OCI-LY3 (cell line): ENCODE data around the gene USP3.

ENCODE experiments used
- H2AFZ ChIP-seq: fragments of 200-600, 300-600 bp; shearing (Covaris generic); 2 replicates; pipeline ENCODE4 v1.6.0; 2014; ENCODE audit warnings: antibody characterized with exemption, low read depth, low read length
- H3K27ac ChIP-seq: fragments of 200-600, 300-600 bp; sonication (generic); 2 replicates; pipeline ENCODE4 v1.5.1; 2014; ENCODE audit warnings: mild to moderate bottlenecking, low read length, moderate library complexity, mixed read lengths
- H3K27me3 ChIP-seq: fragments of 200-600, 300-600 bp; sonication (generic); 2 replicates; pipeline ENCODE4 v1.6.1; 2014; ENCODE audit warnings: low read depth, low read length, mixed read lengths
- H3K36me3 ChIP-seq: fragments of 200-600, 300-600 bp; sonication (generic); replicated peaks from 2 replicates; pipeline ENCODE3; 2014; ENCODE audit warnings: low read depth, low read length, mixed read lengths
- H3K4me1 ChIP-seq: fragments of 300-600, 200-600 bp; sonication (generic); 2 replicates; pipeline ENCODE4 v1.6.1; 2014; ENCODE audit warnings: low read length, mixed read lengths
- H3K4me2 ChIP-seq: fragments of 200-600, 300-600 bp; sonication (generic); 2 replicates; pipeline ENCODE4 v1.6.1; 2014; ENCODE audit warnings: low read length, mixed read lengths
- H3K4me3 ChIP-seq: fragments of 300-600, 200-600 bp; sonication (generic); 2 replicates; pipeline ENCODE4 v1.5.1; 2014; ENCODE audit warnings: antibody characterized with exemption, mild to moderate bottlenecking, low read length, moderate library complexity
- H3K79me2 ChIP-seq: fragments of 300-600, 200-600 bp; shearing (Covaris generic); 2 replicates; pipeline ENCODE4 v1.6.1; 2014; ENCODE audit warnings: mild to moderate bottlenecking, low read length, mixed read lengths
- H3K9ac ChIP-seq: fragments of 300-600, 200-600 bp; shearing (Covaris generic); 2 replicates; pipeline ENCODE4 v1.6.0; 2014; ENCODE audit warnings: mild to moderate bottlenecking, low read length, moderate library complexity
- H3K9me3 ChIP-seq: fragments of 200-600, 300-600 bp; shearing (Covaris generic); 2 replicates; pipeline ENCODE4 v1.6.1; 2014; ENCODE audit warnings: low read length, mixed read lengths; ENCODE audit not compliant: insufficient read depth
- H4K20me1 ChIP-seq: fragments of 200-600, 300-600 bp; sonication (generic); 2 replicates; pipeline ENCODE4 v1.6.1; 2016; ENCODE audit warnings: low read length, mixed read lengths; ENCODE audit not compliant: insufficient read depth
- CTCF ChIP-seq: fragments of 200-600, 300-600 bp; sonication (generic); IDR thresholded peaks from 2 replicates; pipeline ENCODE4 v1.5.1; 2014; ENCODE audit warnings: antibody characterized with exemption, low read length, low read depth
- EZH2phosphoT487 ChIP-seq: fragments of 200-600 bp; shearing (Covaris generic); IDR thresholded peaks from 2 replicates; pipeline ENCODE4 v1.6.1; 2018; ENCODE audit warnings: antibody characterized with exemption, mixed run types, low read depth

USP3 gene

DNA sequence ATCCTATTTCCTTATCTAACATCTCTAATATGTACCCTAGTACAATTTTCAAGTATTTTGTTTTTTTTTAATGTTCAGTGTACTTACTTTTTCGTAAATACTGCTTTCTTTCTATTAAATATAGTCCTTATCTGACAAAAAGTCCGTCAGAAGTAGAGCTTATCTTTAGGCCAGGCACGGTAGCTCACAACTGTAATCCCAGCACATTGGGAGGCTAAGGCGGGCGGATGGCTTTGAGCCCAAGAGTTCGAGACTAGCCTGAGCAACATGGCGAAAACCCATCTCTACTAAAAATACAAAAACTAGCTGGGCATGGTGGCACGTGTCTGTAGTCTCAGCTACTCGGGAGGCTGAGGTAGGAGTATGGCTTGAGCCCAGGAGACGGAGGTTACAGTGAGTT is 41.1 kb downstream of the USP3 start:
- Histone ChIP-seq H3K9me3 (no peaks in the 10 kb centered on the region), H3K27ac (no peak overlapping the region), H2AFZ (no peak overlapping the region), H3K36me3 (peaks cover 11% of the 10 kb centered on the region), H3K9ac (no peak overlapping the region), H4K20me1 (peaks cover 30% of the 10 kb centered on the region), H3K79me2 (peaks cover 31% of the 10 kb centered on the region), H3K27me3 (no peaks in the 10 kb centered on the region), H3K4me2 (no peak overlapping the region), H3K4me3 (no peak overlapping the region), H3K4me1 (peaks cover 18% of the 10 kb centered on the region)
- no peak for TF ChIP-seq EZH2phosphoT487
- TF ChIP-seq CTCF: no peak

DNA sequence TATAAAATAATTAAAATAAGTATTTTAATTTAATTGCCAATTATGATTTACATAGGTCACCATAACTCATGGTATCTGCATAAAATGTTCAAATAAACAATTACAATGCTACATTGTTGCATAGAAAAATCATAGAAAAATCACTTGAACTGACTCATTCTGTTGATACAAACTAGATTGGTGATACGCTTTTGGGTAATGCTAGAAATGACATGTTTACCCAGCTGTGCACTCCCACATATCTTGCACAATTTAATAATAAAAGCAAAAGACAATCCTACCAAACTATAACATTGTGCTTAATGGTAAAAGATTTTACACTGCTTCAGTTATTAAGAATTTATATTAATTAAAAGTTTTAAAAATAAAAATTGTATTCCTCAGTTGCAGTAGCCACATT is 47.0 kb downstream of the USP3 start:
- H3K4me2 ChIP-seq: no peak overlapping the region
- no peak for TF ChIP-seq CTCF
- no peak for TF ChIP-seq EZH2phosphoT487

DNA sequence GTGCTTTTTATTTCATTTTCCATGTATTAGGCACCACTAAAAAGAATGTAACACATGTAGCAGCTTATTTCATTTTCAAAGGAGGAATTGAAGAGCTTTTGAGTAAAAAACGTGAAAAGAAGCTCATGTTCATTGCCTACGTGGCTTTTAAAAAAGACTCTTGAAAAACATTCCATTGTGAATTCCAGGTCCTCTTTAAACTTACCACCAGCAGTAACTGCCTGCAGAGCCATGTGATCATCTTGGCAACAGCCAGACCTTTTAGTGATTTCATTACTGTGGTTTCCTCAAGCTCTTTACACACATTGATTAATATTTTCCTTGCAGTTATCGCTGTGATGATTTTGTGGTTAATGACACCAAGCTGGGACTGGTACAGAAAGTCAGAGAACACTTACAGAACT is 49.0 kb downstream of the USP3 start:
- Histone ChIP-seq H3K79me2 (peaks cover 5% of the 10 kb centered on the region), H3K27me3 (no peaks in the 10 kb centered on the region), H3K9ac (no peak overlapping the region), H3K4me1 (no peaks in the 10 kb centered on the region), H3K9me3 (no peaks in the 10 kb centered on the region), H3K36me3 (peaks cover 21% of the 10 kb centered on the region), H3K4me3 (no peak overlapping the region), H2AFZ (no peak overlapping the region), H3K4me2 (no peak overlapping the region), H4K20me1 (peaks cover 14% of the 10 kb centered on the region; the same call in 1 of the 2 replicates), H3K27ac (no peak overlapping the region)
- TF ChIP-seq EZH2phosphoT487: no peak
- no peak for TF ChIP-seq CTCF

More for the DNA sequence above, 47.0 kb downstream of the USP3 start:
- Histone ChIP-seq H3K4me3 (no peak overlapping the region), H3K9me3 (no peaks in the 10 kb centered on the region), H3K4me1 (no peaks in the 10 kb centered on the region), H3K27me3 (no peaks in the 10 kb centered on the region), H2AFZ (no peak overlapping the region), H3K9ac (no peak overlapping the region), H3K36me3 (peaks cover 11% of the 10 kb centered on the region), H4K20me1 (peaks cover 9% of the 10 kb centered on the region; the same call in 1 of the 2 replicates), H3K79me2 (peaks cover 8% of the 10 kb centered on the region; the same call in 1 of the 2 replicates), H3K27ac (no peak overlapping the region)

GRCh38 chr15:63554337-63554927 is 50.0 kb downstream of the USP3 start:
- peaks cover 11% of the 10 kb centered on the region; the same call in 1 of the 2 replicates for H4K20me1 ChIP-seq
- H3K4me3 ChIP-seq: no peak overlapping the region
- H3K4me1 ChIP-seq: no peaks in the 10 kb centered on the region
- H3K36me3 ChIP-seq: peaks cover 26% of the 10 kb centered on the region
- no peak overlapping the region for H3K9ac ChIP-seq
- H3K27ac ChIP-seq: no peak overlapping the region
- no peak overlapping the region for H3K4me2 ChIP-seq
- no peaks in the 10 kb centered on the region for H3K27me3 ChIP-seq
- TF ChIP-seq CTCF: no peak
- TF ChIP-seq EZH2phosphoT487: no peak
- H3K79me2 ChIP-seq: peaks cover 5% of the 10 kb centered on the region
- no peaks in the 10 kb centered on the region for H3K9me3 ChIP-seq
- H2AFZ ChIP-seq: no peak overlapping the region
